HFFc6 (cell line): ENCODE data around the gene CHSY3. TPM values are rescaled to one million over a fixed set of nuclear protein-coding genes. Genes with fewer than 3 reads are reported as not detected.

ENCODE experiments used
- DNase-seq: peaks from one replicate; pipeline ENCODE4 v3.0.0-alpha.2; 2018
- H3K27ac Mint-ChIP-seq: 2 replicates; pipeline ENCODE4 v1.8.0; 2020; ENCODE audit warnings: mild to moderate bottlenecking, mixed read lengths
- H3K27me3 Mint-ChIP-seq: 2 replicates; pipeline ENCODE4 v1.8.0; 2021; ENCODE audit warnings: mild to moderate bottlenecking, moderate library complexity, mixed read lengths; ENCODE audit not compliant: insufficient read depth
- H3K36me3 Mint-ChIP-seq: 2 replicates; pipeline ENCODE4 v1.8.0; 2021; ENCODE audit warnings: low read depth, mixed read lengths
- H3K4me1 Mint-ChIP-seq: 2 replicates; pipeline ENCODE4 v1.8.0; 2020; ENCODE audit warnings: low read depth, mixed read lengths
- H3K4me3 Mint-ChIP-seq: 2 replicates; pipeline ENCODE4 v1.8.0; 2020; ENCODE audit warnings: mild to moderate bottlenecking, moderate library complexity, mixed read lengths
- H3K9me3 Mint-ChIP-seq: 2 replicates; pipeline ENCODE4 v1.8.0; 2020; ENCODE audit warnings: mild to moderate bottlenecking, mixed read lengths
- CTCF ChIP-seq: fragments of 200-600 bp; sonication (generic); IDR thresholded peaks from 2 replicates; pipeline ENCODE4 v1.5.0; 2021; ENCODE audit warnings: antibody characterized with exemption, mild to moderate bottlenecking
- total RNA-seq, 6 experiments: library from RNA; stranded (reverse); fragmentation: NEBNext Ultra II Directional; extraction: Animal tissue kit (Norgen Biotek cat#: 25700); gene quantifications; 2 replicates in 1 of 6; 3 replicates in 5 of 6; pipeline ENCODE4 v1.2.3, GENCODE V29; 2021

CHSY3 gene
- total RNA-seq, 6 experiments from 2014 or later: 0.07 to 0.19 (median 0.07) TPM; not detected in 2

GRCh38 chr5:130002183-130002582, 97.9 kb downstream of the CHSY3 start:
- TF ChIP-seq CTCF: no peak
- H3K27ac Mint-ChIP-seq: no peak overlapping the region
- no peaks in the 10 kb centered on the region for H3K27me3 Mint-ChIP-seq
- peaks cover 25% of the 10 kb centered on the region for H3K9me3 Mint-ChIP-seq
- H3K4me3 Mint-ChIP-seq: no peak overlapping the region
- H3K4me1 Mint-ChIP-seq: no peaks in the 10 kb centered on the region
- DNase-seq: no peak
- no peaks in the 10 kb centered on the region for H3K36me3 Mint-ChIP-seq

DNA sequence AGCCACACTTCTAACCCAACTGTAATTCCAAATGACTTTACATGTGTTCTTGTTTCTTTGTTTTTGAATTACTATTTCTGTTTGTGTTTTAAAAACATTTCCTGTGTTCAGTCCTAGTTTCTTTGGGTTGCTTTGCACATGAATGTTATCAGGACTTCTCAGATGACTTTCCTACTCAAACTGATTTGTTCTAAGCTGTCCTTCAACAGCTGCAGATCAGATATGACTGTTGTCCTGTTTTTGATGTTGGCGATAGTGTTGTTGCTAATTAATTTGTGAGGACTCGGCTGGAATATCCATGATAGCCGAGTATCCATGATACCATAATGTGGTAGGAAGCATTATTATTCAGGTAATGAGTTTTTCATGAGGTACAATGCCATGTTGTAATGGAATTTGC, 98.6 kb downstream of the CHSY3 start:
- H3K4me1 Mint-ChIP-seq: no peaks in the 10 kb centered on the region
- H3K36me3 Mint-ChIP-seq: no peaks in the 10 kb centered on the region
- DNase-seq: no peak
- TF ChIP-seq CTCF: no peak
- H3K27ac Mint-ChIP-seq: no peak overlapping the region
- no peaks in the 10 kb centered on the region for H3K27me3 Mint-ChIP-seq
- no peak overlapping the region for H3K4me3 Mint-ChIP-seq
- H3K9me3 Mint-ChIP-seq: peaks cover 25% of the 10 kb centered on the region

DNA sequence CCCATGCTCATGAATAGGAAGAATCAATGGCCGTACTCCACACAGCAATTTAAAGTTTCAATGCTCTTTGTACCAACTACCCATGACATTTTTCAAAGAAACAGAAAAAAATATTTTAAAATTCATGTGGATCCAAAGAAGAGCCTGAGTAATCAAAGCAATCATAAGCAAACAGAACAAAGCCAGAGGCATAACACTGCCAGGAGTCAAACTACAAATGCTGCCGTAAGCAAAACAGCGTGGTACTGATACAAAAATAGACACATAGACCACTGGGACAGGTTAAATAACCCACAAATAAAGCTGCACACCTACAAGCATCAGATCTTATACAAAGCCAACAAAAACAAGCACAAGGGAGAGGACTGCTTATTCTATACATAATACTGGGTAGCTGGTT, 107.7 kb downstream of the CHSY3 start:
- H3K27ac Mint-ChIP-seq: no peak overlapping the region
- peaks cover 53% of the 10 kb centered on the region for H3K9me3 Mint-ChIP-seq
- H3K4me3 Mint-ChIP-seq: no peak overlapping the region
- no peak for TF ChIP-seq CTCF
- no peaks in the 10 kb centered on the region for H3K36me3 Mint-ChIP-seq
- DNase-seq: no peak
- H3K27me3 Mint-ChIP-seq: no peaks in the 10 kb centered on the region
- no peaks in the 10 kb centered on the region for H3K4me1 Mint-ChIP-seq

DNA sequence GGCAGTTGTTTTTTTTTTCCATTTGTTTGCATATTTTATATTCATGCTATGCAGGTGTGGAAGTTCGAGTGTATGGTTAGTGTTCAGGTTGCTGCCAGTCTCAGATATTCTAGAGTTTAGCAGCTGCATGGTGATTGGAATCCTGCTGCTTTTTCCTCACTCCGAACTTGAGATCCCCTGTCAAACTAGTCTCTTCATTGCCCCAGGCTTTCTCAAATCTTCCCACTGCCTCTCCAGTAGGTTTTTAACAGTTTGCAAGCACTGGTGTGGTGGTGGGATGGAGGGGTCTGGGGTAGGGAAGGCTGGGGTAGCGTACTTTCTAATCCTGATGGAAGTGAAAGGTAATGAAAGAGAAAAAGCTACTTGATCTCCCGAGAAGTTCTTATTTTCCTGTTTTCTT, 112.9 kb downstream of the CHSY3 start:
- H3K36me3 Mint-ChIP-seq: peaks cover 5% of the 10 kb centered on the region; the same call in 1 of the 2 replicates
- no peak overlapping the region for H3K4me3 Mint-ChIP-seq
- DNase-seq: no peak
- no peak for TF ChIP-seq CTCF
- no peak overlapping the region for H3K27ac Mint-ChIP-seq
- H3K4me1 Mint-ChIP-seq: no peaks in the 10 kb centered on the region
- H3K9me3 Mint-ChIP-seq: peaks cover 47% of the 10 kb centered on the region
- H3K27me3 Mint-ChIP-seq: no peaks in the 10 kb centered on the region

- H3K9me3 Mint-ChIP-seq: peaks cover 46% of the 10 kb centered on the region
- H3K4me3 Mint-ChIP-seq: no peak overlapping the region
- DNase-seq: no peak
- no peaks in the 10 kb centered on the region for H3K27me3 Mint-ChIP-seq
- peaks cover 5% of the 10 kb centered on the region; the same call in 1 of the 2 replicates for H3K36me3 Mint-ChIP-seq
- H3K27ac Mint-ChIP-seq: no peak overlapping the region
- no peaks in the 10 kb centered on the region for H3K4me1 Mint-ChIP-seq
- no peak for TF ChIP-seq CTCF
Measured at GRCh38 chr5:130018641-130019040, 114.4 kb downstream of the CHSY3 start.

- no peak for DNase-seq
- H3K9me3 Mint-ChIP-seq: peaks cover 38% of the 10 kb centered on the region
- no peak overlapping the region for H3K27ac Mint-ChIP-seq
- TF ChIP-seq CTCF: no peak
- peaks cover 5% of the 10 kb centered on the region; the same call in 1 of the 2 replicates for H3K36me3 Mint-ChIP-seq
- no peaks in the 10 kb centered on the region for H3K4me1 Mint-ChIP-seq
- H3K27me3 Mint-ChIP-seq: no peaks in the 10 kb centered on the region
- no peak overlapping the region for H3K4me3 Mint-ChIP-seq
Measured at GRCh38 chr5:130021000-130021399, 116.7 kb downstream of the CHSY3 start.
